NCI-H128 (cell line): ENCODE data around the gene TMEM131L.
"Not testable (repeated sequence)": the region's sequence is repeated elsewhere in the genome, so short reads cannot be mapped to it uniquely, and the experiment has no call there.

Experiments
- DNase-seq: peaks from one replicate; lab custom pipeline; 2025; ENCODE audit not compliant: unreplicated experiment; lab: John Stamatoyannopoulos, UW

TMEM131L gene

DNA sequence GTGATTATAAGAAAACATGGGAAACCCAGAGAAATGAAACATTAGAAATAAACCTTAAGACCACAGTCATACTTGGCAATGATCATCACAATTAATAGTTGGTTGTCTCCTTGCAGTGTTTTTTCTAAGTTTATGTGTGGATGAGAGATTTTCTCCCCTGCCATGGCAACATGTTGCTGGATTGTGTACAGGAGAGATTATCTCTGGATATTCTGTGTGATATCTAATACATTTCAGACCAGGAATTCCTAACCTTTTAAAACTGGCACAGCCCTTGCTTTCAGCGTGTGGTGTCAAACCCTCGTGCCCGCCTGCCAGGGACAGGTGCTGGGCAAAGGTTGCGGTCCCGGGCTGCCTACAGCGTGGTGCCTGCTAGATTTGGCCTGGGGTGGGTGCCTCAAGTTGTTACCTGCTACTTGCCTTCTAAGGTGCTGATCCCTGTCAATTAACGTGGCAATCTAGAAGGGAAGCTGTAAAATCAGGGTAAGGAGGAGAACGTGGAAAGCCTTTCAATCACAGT lies 100.5 kb downstream of the TMEM131L start:
- no peak for DNase-seq

DNA sequence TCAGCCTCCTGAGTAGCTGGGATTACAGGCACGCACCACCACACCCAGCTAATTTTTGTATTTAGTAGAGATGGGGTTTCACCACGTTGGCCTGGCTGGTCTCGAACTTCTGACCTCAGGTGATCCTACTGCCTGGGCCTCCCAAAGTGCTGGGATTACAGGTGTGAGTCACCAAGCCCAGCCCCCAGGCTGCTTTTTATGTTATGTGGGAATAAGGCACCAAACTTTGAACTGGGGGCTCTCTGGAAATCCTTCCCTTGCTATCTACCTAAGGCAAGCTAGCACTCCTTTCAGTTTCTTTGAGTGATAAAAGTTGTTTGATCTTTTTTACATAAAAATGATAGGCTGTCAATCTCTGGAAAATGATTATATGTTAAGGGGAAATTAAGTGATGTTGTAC lies 101.5 kb downstream of the TMEM131L start:
- not testable (repeated sequence) for DNase-seq

DNA sequence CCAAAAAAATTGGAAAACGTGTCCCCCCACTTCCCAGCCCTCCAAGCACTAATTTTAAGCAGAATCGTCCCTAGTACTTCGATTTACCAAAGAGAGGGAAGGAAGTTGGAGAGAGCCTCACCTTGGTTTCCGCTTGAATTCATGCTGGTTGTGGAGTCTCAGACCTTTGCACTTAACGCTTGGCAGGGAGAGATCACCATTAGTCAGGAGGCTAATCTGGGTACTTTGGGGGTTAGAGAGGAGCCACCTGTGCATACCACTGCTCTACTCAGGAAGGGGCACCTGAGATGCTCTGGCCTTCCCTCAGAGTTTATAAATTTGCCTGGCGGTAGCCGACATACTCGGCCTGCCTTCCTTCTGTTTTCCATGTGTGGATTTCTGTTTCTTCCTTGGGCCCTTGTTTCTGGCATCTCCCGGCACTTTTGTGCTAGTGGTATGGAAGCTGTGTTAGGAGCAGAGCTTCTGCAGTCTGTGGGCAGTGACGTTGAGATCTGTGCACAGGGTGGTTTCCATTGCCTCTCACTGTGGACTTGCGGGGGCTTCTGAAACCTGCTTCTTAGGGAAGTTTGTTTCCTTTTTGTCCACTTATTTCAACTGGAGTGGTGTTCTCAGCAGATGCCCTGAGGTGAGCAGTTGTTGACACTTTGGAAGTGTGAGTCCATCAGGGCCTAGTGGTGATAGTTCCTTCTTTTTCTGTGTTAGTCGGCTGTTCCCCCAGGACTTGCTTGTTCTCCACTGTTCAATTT lies 104.2 kb downstream of the TMEM131L start:
- no peak for DNase-seq

DNA sequence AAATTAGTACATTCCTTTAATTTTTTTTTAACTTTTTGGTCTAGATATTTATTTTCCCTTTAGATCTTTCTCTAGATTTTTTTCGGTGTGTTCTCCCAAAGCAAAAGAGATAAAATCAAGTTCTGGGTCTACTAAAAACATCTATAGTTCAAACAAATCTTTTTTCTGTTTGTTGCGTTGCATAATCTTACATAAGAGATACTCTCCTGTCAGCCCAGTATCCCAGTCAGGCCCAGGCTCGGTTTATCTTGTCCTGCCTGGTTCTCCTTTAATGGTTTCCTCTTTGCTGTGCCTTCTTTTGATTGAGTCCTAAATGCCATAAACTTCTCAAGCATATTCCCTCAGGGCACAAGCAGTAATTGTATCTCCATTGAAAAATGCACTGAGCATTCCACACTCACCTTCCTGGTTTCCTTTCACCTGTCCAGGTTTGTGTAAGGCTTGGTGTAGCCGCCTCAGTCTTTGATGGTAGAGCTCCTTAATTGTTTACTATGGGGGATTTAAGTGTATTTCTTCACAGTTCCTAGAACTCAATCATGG lies 104.9 kb downstream of the TMEM131L start:
- no peak for DNase-seq

DNA sequence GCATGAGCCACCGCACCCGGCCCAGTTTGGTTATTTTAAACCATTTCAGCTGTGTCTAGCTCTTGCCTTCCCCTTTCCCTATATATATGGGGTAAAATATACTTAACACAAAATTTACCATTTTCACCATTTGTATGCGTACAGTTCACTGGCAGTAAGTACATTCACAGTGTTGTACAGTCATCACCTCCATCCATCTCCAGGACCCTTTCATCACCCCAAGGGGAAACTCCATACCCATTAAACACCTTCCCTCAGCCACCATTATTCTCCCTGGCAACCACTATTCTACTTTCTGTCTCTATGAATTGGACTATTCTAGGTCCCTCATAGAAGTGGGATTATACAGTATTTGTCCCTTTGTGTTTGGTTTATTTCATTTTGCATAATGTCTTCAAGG lies 106.4 kb downstream of the TMEM131L start:
- no peak for DNase-seq

DNA sequence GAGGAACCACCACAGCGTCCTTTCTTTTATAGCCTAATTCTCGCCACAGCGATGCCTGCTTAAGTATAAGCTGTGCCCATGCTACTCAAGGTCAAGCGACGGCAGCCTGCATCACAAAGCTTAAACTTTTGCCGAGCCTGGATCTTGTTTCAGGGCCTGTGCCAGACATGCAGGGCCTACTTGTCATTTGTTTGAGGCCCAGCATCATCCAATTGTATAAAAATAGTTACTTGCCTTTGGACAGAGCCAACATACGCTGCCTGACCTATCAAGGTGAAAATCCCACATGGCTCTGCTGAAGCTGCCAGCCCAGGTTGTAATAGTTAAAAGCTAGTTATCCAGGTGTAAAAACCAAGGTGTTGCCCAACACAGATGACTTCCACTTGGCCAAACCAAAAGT lies 107.1 kb downstream of the TMEM131L start:
- DNase-seq = no peak

DNA sequence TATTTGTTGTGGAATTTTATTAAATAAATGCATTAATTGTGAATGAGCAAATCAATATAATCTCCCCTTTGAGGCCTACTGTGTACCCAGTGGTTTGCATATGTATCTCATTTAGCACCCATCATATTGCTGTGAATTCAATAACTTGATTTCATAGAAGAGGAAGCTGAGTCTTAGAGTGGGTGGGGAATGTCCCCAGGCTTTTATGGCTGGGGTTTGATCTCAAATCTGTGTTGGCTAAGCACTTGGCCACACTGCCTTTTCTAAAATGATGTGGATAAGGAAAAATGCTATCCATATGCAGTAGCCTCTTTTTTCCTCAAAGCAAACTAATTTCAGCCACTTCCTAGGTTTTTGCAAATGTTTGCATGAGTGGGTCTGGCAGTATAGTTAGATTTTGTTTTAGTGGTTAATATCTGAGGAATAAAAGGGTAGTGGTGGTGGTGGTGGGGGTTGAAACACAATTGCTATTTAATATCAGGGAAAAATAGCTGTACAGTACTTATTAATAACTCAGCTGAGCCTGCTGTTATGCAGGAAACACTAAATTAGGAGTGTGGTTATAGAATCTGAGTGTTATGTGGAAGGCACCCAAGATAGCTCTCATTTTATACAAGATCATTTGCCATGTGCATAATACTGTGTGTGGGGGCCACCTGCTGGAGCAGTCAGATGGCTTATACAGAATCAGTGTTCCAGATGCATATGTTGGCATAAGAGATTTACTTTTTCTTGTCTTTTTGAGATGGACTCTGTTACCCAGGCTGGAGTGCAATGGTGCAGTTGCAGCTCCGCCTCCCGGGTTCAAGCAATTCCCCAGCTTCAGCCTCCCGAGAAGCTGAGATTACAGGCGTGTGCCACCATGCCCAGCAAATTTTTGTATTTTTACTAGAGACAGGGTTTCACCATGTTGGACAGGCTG lies 108.0 kb downstream of the TMEM131L start:
- DNase-seq = no peak

DNA sequence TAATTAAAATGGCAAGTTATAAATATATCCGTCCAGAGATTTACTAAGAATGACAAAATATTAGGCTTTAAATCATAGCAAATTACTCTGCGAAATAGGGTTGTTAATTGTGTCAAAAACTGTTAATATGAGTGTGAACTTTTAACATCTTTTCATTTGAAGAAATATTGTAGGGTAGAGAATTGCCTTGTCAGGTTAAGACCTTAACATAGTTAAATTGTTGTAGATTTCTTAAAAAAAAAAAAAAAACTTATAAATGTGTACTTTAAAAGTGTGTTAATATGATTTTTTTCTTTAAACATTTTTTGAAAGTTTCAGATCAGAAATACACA lies 110.2 kb downstream of the TMEM131L start:
- no peak for DNase-seq

DNA sequence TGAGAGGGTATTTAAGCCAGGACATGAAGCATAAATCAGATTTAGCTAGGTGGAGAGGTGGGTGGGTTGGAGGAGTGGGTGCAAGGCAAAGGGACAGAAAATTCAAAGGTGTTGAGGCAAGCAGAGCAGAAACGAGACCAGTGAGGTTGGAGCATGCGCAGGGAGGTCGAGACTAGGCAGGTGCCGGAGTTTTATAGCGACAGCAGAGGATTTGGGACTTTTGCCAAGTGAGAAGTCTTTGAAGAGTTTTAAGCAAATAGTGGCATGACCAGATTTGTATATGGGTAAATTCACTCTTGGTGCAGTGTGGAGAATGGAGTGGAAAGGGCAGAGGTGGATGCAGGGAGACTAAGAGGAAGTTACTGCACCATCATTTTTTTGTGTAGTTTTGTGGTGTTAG lies 110.9 kb downstream of the TMEM131L start:
- no peak for DNase-seq

DNA sequence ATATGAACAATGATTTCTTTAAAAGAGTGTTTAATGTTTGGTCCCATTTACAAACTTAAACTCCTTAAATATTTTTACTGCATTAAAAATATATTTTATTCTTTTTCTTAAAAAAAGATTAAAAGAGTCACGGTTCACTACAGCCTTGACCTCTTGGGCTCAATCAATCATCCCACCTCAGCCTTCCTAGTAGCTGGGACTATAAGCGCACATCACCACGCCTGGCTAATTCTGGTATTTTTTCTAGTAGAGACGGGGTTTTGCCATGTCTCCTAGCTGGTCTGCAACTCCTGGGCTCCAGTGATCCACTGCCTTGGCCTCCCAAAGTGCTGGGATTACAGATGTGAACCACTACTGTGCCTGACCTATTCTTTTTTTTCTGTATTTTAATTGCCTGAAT lies 113.2 kb downstream of the TMEM131L start:
- no peak for DNase-seq

DNA sequence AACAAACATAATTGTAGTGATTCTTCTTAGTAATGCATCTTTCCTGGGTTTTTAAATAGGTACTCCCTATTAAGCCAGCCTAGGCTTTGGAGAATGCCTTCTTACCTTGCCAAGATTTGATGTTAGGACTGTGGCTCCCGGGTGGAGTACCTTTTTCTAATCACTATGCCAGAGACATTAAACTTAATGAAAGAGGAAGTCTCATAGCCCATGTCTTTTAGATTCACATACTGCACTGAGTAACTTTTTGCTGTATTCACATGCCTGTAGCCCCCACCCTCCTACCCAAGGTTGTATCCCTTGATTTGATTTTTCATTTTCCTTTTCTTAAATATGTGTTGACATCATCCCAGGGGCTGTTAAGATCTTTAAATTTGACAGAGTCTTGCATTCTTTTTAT lies 113.7 kb downstream of the TMEM131L start:
- DNase-seq = no peak

DNA sequence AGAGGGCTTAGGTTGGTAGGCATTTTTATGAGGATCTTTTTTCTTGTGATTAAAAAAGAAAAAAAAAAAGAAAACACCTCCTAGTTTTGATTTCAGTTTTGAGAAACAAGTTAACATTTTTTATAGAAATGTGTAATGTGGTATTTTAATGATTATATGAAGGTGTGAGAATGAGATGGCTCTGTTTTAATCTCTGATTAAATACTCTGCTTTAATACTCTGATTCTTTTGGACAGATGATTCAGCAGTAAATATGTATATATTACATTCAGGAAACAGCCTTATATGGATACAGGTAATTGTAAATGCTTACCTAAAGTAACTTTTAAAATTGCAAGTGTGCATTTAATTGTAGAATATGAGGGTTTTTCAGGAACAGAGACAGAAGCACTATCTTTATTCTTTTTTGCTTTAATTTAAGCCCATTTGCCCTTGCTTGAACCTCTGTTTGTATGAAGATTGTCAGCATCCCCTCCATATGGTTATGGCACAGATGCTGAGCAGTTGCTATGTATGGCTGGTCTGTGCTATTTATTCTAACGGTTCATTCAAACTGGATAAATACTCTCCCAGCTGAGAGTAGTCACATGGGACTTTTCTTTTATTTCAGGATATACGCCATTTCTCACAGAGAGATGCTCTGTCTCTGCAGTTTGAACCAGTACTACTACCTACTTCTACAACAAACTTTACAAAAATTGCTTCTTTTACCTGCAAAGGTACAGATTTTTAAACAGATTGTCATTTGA lies 117.0 kb downstream of the TMEM131L start:
- no peak for DNase-seq

DNA sequence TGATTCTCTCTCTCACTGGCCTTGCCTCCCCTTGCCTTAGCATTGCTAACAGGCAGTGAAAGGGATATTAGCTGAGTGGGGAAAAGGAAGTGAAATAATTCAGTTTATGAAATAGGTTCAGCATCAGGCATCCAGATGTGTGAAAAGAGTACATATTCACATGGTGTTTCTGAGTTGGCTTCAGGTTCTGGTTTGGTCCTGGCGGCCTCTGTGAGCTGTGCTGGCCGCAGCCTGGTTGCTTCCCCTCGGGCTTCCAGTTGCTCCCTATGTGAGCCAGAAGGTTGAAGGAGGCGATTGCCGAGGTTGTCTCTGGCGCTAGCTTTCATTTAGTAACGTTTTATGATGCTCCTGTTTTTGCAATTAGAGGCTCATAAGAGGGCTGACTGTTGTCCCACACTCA lies 118.9 kb downstream of the TMEM131L start:
- DNase-seq = no peak

DNA sequence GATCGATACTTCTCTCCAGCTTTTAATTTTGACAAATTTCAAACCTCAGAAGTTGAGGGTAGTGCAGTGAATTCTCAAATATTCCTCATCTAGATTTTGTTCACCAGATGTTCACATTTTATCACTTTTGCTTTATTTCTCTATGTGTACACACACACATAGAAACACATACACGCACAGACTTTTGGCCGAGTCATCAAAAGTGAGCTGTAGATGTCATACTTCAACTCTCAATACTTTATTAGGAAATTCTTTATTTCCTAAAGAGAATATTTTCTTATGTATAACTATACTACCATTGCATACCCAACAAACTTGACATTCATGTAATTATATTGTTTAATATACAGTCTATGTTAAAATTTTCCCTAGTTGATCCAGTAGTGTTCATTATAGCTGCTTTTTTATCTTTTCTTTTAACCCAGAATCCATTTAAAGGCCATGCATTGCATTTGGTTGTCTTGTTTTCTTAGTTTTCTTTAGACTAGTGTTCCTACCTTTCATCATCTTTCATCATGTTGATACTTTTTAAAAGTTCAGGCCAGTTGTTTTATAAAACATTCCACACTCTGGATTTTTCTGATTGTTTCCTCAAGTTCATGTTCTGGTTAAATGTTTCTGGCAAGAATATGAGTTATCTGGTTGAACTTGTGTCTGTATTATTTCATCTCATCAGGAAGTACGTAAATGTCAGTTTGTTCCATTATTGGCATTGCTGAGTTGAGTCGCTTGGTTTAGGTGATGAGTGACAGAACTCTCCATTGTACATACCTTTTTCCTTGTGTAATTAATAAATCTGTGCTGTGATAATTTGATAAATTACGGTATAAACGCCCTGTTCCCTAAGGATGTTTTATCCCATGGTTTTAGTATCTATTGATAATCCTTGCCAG lies 123.8 kb downstream of the TMEM131L start:
- no peak for DNase-seq

DNA sequence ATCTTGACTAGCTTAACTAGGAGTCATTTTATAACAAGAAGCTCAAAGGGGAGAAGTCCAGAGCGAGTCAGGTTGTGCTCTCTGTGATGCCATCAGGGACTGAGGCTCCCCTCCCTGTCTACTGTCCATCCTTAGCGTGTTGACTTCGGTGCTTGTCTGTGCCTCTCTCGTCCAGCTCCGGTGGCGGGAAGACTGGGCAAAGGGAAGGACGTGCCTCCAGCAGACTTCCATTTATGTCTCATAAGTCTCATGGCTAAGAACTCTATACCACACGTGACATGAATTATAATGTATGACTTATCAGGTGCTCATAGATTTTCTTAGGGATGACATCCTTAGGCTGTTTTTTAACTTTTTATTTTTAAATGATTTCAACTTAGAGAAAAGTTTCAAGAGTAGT lies 125.3 kb downstream of the TMEM131L start:
- no peak for DNase-seq

DNA sequence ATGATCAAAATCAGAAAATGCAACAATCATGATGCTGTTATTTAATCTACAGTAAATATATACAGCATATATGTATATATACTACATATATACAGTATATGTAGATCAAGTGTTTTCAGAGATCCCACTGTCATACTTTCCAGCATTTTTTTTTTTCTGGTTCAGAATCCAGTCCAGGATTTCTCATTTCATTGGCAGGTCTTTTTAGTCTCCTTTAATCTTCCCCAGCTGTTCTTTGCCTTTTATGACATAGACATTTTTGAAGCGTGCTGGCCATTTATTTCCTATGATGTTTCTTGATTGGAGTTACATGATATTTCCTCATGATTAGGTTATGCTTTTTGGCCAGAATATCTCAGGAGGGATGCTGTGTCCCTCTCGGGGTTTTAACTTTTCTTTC lies 125.9 kb downstream of the TMEM131L start:
- no peak for DNase-seq

DNA sequence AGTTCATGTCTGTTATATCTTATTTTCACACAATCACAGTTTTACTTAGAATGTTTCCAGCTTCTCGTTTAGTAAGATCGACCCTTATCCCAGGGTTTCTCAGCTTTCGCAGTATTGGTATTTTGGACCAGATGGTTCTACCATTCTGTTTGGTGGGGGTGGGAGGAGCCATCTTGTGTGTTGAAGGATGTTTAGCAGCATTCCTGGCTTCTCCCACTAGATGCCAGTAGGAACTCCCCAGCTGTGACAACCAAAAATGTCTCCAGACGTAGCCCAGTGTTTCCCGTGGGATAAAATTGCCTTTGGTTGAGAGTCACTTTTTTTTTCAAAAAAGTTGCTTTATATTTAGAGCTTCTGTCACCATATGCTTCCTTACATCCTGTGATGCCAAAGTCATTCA lies 127.0 kb downstream of the TMEM131L start:
- DNase-seq = no peak

DNA sequence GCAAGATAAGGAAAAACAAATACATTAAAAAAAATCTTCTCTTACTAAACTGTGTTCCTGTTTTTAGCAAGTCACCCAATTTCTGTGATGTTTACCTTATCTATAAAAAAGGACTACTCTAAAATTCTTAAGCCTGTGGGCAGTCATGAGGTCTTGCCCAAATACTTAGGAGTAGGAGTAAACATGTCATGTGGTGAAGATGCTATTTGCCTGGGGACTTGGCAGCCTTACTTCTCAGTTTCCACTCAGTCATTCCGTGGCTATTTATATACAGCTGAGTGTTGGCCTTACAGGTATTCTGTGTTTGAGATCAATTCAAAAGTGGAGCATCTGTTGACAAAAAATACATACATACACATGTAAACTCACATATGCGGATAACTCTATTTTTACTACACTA lies 128.1 kb downstream of the TMEM131L start:
- DNase-seq = no peak

DNA sequence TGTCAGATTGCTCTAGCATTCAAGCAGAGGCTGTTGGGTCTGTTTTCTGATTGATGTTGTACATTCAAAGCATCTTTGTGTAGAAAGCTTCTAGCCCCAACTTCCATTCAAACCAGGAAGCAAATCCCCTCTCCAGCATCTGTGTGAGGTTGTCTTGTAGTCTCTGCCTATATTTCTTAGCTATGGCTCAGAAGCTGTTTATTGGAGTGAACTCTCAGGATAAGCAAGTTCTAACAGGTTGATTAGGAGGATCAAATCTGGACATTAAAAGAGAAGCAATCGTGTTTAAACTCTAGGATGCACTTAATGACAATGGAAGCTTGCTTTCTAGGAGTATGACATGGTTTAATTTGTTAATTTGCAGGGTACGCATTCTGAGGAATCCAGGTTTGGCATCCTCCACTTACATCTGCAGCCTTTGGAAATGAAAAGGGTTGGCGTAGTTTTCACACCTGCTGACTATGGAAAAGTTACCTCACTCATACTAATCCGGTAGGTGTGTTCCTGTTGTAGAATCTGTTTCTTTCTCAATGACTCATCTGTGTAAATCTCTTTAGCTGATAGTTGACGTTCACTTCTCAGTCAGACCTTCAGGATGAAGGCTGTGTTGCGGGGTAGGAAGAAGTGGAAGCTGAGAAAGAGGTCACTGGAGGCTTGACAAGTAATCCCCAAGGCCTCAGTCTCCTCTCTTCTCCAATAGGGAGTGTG lies 129.9 kb downstream of the TMEM131L start:
- DNase-seq = no peak

DNA sequence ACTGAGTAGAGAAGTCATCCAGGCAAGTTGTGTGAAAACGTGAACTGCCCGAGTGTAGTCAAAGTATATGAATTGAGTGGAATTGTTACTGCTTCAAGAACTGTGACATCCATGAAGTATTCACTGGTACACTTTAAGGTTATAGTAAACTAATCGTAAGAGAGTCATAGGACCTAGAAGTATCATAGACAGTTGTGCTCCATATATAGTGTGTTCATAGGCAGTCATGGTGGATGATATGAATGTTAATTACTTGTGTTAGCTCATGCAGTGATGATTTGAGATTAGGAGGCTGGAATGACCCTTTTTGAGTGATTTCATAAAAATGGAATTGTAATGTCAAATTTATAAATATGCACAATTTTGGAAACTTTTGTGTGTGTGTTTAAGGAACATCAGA lies 136.6 kb downstream of the TMEM131L start:
- no peak for DNase-seq
